Suppressor macrophage treated with lipopolysaccharide for 4 hours (primary cell): Measurements from ENCODE around the gene CNDP1.

ENCODE experiments used
- DNase-seq: peaks from one replicate; pipeline ENCODE4 v3.0.0-alpha.2; 2020

The CNDP1 gene

DNA sequence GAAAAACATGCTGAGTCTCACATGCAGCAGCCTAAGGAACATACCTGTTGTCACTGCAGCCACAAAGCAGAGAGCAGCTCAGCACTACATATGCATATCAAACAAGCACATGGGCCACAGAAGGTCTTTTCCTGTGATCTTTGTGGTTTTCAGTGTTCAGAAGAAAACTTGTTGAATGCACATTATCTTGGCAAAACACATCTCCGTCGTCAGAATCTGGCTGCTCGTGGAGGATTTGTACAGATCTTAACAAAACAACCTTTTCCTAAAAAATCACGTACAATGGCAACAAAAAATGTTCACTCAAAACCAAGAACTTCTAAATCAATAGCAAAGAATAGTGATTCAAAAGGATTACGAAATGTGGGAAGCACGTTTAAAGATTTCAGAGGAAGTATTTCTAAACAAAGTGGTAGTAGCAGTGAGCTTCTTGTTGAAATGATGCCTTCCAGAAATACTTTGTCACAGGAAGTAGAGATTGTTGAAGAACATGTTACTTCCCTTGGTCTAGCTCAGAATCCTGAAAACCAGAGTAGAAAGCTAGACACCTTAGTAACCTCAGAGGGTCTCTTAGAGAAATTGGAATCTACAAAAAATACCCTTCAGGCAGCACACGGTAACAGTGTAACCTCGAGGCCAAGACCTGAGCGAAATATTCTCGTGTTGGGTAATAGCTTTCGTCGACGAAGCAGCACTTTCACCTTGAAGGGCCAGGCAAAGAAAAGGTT, 97.5 kb downstream of the CNDP1 start:
- DNase-seq = peak; percentile 67

- DNase-seq = no peak
These were observed 98.0 kb downstream of the CNDP1 start for GRCh38 chr18:74632351-74632679.

DNA sequence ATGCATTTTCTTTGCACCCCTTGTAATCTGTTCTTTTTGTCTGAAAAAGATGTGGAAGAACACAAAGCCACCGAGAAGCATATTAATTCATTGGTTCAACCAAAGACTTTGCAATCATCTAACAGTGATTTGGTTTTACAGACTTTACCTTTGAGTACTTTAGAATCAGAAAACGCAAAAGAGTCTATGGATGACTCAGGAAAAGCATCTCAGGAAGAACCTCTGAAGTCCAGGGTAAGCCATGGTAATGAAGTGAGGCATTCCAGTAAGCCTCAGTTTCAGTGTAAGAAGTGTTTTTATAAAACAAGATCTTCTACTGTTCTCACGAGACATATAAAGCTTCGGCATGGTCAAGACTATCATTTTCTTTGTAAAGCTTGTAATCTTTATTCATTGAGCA, 98.6 kb downstream of the CNDP1 start:
- DNase-seq = no peak

DNA sequence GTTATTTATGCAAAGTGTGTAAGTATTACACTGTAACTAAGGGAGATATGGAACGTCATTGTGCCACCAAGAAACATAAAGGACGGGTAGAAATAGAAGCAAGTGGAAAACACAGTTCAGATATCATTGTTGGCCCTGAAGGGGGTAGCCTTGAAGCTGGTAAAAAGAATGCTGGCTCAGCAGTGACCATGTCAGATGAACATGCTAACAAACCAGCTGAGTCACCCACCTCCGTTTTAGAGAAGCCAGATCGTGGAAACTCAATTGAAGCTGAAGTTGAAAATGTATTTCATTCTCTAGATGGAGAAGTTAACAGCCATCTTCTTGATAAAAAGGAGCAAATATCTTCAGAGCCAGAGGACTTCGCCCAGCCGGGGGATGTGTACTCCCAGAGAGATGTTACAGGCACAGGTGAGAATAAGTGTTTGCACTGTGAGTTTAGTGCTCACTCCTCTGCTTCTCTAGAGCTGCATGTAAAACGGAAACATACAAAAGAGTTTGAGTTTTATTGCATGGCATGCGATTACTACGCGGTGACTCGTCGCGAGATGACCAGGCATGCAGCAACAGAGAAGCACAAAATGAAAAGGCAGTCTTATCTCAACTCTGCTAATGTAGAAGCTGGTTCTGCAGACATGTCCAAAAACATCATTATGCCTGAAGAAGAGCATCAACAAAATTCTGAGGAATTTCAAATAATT, 99.5 kb downstream of the CNDP1 start:
- peak; percentile 5 for DNase-seq

- DNase-seq = no peak
These were observed 101.1 kb downstream of the CNDP1 start for GRCh38 chr18:74635224-74635975.
